Memory B cell (primary cell): ENCODE measurements around the gene MT1A.

Source experiments
- ATAC-seq: fragments of 150-1000 bp; cut with Tn5 transposase; 2 replicates; pipeline ENCODE4 v1.10.0; 2021; ENCODE audit warnings: low read depth, mild to moderate bottlenecking, moderate library complexity
- DNase-seq, 2 donors: peaks; one replicate each; pipeline ENCODE4 v3.0.0; 2022; ENCODE audit warnings: low spot score in 2 of 2
- H3K27ac Mint-ChIP-seq: one replicate; pipeline ENCODE4 v1.8.0; 2022; ENCODE audit warnings: mild to moderate bottlenecking, moderate library complexity, mixed read lengths
- H3K27me3 Mint-ChIP-seq: one replicate; pipeline ENCODE4 v1.8.0; 2022; ENCODE audit warnings: mixed read lengths
- H3K36me3 Mint-ChIP-seq: one replicate; pipeline ENCODE4 v1.8.0; 2022; ENCODE audit warnings: mild to moderate bottlenecking, mixed read lengths
- H3K4me1 Mint-ChIP-seq: one replicate; pipeline ENCODE4 v1.8.0; 2022; ENCODE audit warnings: mixed read lengths
- H3K4me3 Mint-ChIP-seq: one replicate; pipeline ENCODE4 v1.8.0; 2022; ENCODE audit warnings: mild to moderate bottlenecking, moderate library complexity, mixed read lengths
- H3K9me3 Mint-ChIP-seq: one replicate; pipeline ENCODE4 v1.8.0; 2022; ENCODE audit warnings: mixed read lengths

Gene MT1A

DNA sequence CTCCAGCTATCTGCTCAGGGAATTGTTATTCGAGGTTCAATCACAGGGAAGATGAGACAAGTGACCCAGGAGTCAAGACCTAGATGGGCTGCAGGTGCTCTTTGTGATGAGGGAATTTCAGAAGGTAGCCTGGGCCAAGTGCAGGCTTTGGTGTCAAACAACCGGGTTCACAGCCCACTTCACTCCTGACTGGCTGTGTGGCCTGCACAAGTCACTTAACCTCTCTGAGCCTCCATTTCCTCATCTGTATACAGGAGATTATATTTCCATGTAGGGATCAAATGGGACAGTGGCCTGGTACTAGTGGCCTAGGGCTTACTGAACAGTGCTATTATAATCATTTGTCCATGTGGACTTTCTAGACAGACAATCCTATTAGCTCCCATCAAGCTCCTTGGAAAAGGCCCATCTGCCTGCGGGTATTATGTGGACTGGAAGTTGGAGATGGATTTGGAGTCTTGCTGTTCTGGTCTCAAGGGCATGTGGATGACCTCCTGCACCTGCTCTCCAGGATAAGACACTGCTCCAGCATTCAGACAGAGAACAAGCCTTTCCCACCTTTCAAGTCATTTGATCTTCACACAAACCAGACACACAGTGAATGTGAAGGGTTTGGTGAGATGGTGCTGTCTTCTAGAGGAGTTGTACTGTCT lies 40.7 kb downstream of the MT1A start:
- no peak overlapping the region for H3K27ac Mint-ChIP-seq
- peaks cover 15% of the 10 kb centered on the region for H3K4me1 Mint-ChIP-seq
- no peaks in the 10 kb centered on the region for H3K9me3 Mint-ChIP-seq
- no peak for ATAC-seq
- H3K36me3 Mint-ChIP-seq, result no peaks in the 10 kb centered on the region
- no peak overlapping the region for H3K4me3 Mint-ChIP-seq
- H3K27me3 Mint-ChIP-seq, result peaks cover 15% of the 10 kb centered on the region
- no peak for DNase-seq

- H3K27me3 Mint-ChIP-seq, result peaks cover 12% of the 10 kb centered on the region
- H3K4me1 Mint-ChIP-seq, result peaks cover 15% of the 10 kb centered on the region
- ATAC-seq, result no peak
- DNase-seq, result no peak
- H3K27ac Mint-ChIP-seq, result no peak overlapping the region
- no peaks in the 10 kb centered on the region for H3K36me3 Mint-ChIP-seq
- no peaks in the 10 kb centered on the region for H3K9me3 Mint-ChIP-seq
- H3K4me3 Mint-ChIP-seq, result no peak overlapping the region
Measured at GRCh38 chr16:56679818-56680217, 41.4 kb downstream of the MT1A start.

- peak within 1 kb of the TSS; percentile 93 for H3K4me3 Mint-ChIP-seq
- DNase-seq (peak; percentile 59 to 63), ATAC-seq (peak; percentile 100)
- H3K27ac Mint-ChIP-seq, result peak within 1 kb of the TSS; percentile 45
- peaks cover 3% of the 10 kb centered on the region for H3K9me3 Mint-ChIP-seq
- H3K27me3 Mint-ChIP-seq, result peaks cover 6% of the 10 kb centered on the region
- H3K4me1 Mint-ChIP-seq, result peaks cover 9% of the 10 kb centered on the region
- H3K36me3 Mint-ChIP-seq, result peaks cover 3% of the 10 kb centered on the region
Measured at GRCh38 chr16:56681939-56682702, 43.7 kb downstream of the MT1A start, which contains the start of gene MT1X. Gene MT1X, plus strand, starts transcription at chr16:56682470. Its CDS starts 71 bp downstream, at chr16:56682541.

DNA sequence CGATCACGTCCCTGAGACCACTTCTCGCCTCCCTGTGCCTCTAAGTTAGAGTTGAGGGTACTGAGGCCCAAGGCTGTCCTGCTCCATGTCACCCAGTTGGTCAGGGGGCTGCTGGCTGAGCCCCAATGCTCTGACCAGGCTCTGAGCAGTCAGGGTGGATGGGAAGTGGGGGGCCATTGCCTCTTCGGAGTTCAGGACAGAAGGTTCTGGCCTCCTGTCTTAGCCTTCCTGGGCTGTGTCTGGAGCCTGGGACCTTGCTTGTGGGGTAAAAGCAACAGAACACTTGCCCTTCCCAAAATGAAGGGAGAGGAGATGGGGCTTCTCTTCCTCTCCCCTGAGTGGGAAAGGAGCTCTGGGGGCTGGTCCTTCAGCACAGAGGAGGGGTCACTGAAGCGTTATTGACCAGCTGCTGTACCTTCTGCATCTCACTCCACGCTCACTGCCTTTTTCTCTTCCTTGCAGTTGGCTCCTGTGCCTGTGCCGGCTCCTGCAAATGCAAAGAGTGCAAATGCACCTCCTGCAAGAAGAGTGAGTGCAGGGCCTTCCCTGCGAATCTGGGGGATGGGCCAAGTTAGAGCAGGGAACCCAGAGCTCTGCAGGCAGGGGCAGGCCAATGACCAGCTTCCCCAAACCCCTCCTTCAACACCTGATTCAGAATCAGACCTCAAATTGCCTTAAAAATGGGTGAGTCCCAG lies 44.4 kb downstream of the MT1A start:
- H3K36me3 Mint-ChIP-seq, result peaks cover 3% of the 10 kb centered on the region
- peaks cover 9% of the 10 kb centered on the region for H3K4me1 Mint-ChIP-seq
- H3K27me3 Mint-ChIP-seq, result peaks cover 6% of the 10 kb centered on the region
- ATAC-seq, result no peak
- H3K9me3 Mint-ChIP-seq, result peaks cover 3% of the 10 kb centered on the region
- H3K27ac Mint-ChIP-seq, result peak overlapping the region; percentile 45
- DNase-seq, result no peak
- H3K4me3 Mint-ChIP-seq, result peak overlapping the region; percentile 93

GRCh38 chr16:56683424-56684172 lies 45.1 kb downstream of the MT1A start:
- Mint-ChIP-seq H3K27me3 (peaks cover 8% of the 10 kb centered on the region), H3K36me3 (peaks cover 3% of the 10 kb centered on the region)

DNA sequence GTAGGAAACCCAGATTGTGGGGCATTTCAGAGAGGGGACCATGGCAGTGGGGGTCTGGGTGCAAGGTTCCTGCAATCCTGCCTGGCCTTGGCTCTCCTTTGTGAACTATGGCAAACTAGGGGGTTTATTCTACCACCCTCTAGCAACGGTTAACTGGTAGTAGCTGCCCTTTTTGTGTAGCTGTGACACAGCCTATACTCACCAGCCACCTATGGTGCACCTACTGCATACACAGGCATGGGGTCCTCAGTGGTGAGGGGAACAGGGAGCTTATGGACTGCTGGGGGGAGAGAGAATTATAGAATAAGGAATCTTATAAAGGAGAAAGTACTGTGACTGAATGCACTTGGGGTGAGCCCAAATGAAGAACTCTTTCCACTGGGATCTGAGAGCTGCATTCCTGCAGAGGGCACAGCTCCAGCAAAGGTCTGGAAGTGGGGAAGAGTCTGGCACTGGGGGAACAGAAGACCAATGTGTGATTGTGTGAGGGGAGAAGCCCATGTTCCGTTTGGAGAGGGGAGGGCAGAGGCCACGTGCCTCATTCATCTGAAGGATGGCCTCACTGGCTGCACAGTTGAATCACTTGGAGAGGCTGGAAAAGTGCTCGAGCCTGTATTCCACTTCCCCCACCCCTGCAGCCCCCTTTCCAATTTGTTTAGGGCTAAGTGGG lies 45.9 kb downstream of the MT1A start:
- H3K27me3 Mint-ChIP-seq, result peaks cover 6% of the 10 kb centered on the region
- no peak for ATAC-seq
- H3K4me3 Mint-ChIP-seq, result no peak overlapping the region
- peaks cover 3% of the 10 kb centered on the region for H3K36me3 Mint-ChIP-seq
- H3K27ac Mint-ChIP-seq, result no peak overlapping the region
- H3K4me1 Mint-ChIP-seq, result peaks cover 9% of the 10 kb centered on the region
- no peak for DNase-seq
- H3K9me3 Mint-ChIP-seq, result peaks cover 3% of the 10 kb centered on the region

More at GRCh38 chr16:56683424-56684172, 45.1 kb downstream of the MT1A start:
- H3K4me1 Mint-ChIP-seq, result peaks cover 9% of the 10 kb centered on the region
- peaks cover 3% of the 10 kb centered on the region for H3K9me3 Mint-ChIP-seq
- no peak overlapping the region for H3K27ac Mint-ChIP-seq
- no peak overlapping the region for H3K4me3 Mint-ChIP-seq
- ATAC-seq (no peak), DNase-seq (no peak)

DNA sequence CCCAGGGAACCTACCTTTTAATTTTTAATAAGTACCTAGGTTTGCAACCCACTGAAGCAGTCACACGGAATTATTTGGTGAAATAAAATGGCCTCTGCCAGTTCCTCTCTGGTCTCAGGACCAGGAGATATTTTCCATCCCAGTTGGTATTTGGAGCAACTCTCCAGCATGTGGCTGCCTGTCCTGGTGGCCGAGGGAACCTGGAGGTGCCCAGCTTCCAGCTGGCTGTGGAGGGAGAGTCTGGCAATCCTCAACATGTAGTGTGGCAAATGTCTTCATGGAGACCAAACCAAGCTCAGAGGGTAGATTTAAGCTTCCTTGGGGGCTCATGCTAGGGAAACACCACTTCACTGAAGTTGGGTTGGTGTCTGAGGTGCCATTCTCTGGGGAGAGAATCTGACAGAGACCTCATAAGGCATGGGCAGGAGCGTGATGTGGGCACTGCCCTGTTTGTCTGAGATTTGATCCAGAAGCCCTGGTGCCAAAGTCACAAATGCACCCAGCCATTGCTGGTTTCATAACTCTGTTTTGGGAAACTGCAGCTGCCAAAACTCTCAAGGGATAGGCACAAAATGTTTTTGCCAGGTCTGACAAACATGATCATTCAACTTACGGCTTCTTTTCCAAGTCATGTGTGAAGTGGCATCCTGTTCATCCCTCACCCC lies 46.6 kb downstream of the MT1A start:
- Mint-ChIP-seq H3K9me3 (peaks cover 3% of the 10 kb centered on the region), H3K27me3 (peaks cover 6% of the 10 kb centered on the region), H3K27ac (no peak overlapping the region), H3K4me1 (peaks cover 9% of the 10 kb centered on the region), H3K4me3 (no peak overlapping the region), H3K36me3 (peaks cover 3% of the 10 kb centered on the region)
- ATAC-seq (no peak), DNase-seq (no peak)

DNA sequence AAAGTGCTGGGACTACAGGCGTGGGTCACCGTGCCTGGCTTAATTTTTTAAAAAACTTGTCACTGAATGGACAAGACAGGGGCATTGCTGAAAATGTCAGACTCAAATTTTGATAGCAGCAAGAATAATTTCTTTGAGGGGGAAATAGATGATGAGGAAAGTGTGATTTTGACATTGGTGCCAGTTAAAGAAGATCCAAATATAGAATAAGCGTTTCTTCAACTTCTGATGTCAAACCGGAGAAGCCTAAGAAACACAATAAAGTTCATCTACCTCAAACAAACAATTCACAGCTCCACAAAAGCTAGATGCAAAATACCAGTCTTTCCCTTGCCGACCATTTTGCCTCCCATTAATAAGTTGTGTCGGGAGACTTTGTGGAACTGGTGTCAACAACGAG lies 48.3 kb downstream of the MT1A start:
- no peak for ATAC-seq
- H3K9me3 Mint-ChIP-seq, result peaks cover 3% of the 10 kb centered on the region
- peaks cover 5% of the 10 kb centered on the region for H3K4me1 Mint-ChIP-seq
- H3K4me3 Mint-ChIP-seq, result no peak overlapping the region
- H3K36me3 Mint-ChIP-seq, result peaks cover 3% of the 10 kb centered on the region
- no peak overlapping the region for H3K27ac Mint-ChIP-seq
- H3K27me3 Mint-ChIP-seq, result peaks cover 10% of the 10 kb centered on the region
- no peak for DNase-seq

DNA sequence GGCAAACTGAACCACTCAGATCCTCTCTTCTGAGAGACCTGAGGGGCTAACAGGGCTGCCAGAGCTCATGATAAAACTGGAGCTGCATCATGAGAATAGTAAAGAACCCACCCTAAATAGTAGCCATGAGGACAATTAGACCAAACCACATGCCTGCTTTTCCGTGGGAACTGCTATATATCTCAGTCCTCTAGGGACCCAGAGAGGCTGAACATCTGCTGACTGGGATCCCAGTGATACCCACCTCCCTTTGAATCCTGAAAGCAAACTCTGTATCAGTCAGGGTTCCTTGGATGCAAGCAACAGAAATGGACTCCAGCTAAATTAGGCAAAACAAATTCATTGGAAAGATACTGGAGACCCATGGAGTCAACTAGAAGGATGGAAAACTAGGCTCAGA lies 50.3 kb downstream of the MT1A start:
- peaks cover 3% of the 10 kb centered on the region for H3K9me3 Mint-ChIP-seq
- H3K4me3 Mint-ChIP-seq, result no peak overlapping the region
- no peak overlapping the region for H3K27ac Mint-ChIP-seq
- H3K4me1 Mint-ChIP-seq, result no peaks in the 10 kb centered on the region
- ATAC-seq (no peak), DNase-seq (no peak)
- peaks cover 3% of the 10 kb centered on the region for H3K36me3 Mint-ChIP-seq
- H3K27me3 Mint-ChIP-seq, result peaks cover 10% of the 10 kb centered on the region

DNA sequence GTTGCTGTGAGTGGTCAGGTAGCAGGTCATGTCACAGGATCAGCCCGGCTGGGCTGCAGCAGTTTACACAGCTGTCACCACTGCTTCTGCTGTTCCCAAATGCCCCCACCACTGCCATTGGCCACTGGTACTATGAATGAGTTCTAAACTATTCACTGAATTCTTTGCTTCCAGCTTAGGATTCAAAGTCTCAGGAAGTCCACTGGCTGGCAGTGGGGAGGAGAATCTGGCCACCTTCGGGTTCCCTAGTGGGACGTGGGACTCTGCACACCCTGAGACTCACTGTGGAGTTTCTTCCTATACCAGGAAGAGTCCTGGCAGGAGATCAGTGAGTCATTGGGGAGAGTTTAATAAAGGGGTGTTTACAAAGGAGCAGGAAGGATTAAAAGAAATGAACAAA lies 50.7 kb downstream of the MT1A start:
- DNase-seq (no peak), ATAC-seq (no peak)
- H3K27ac Mint-ChIP-seq, result no peak overlapping the region
- H3K27me3 Mint-ChIP-seq, result peaks cover 10% of the 10 kb centered on the region
- peaks cover 3% of the 10 kb centered on the region for H3K9me3 Mint-ChIP-seq
- no peak overlapping the region for H3K4me3 Mint-ChIP-seq
- H3K36me3 Mint-ChIP-seq, result peaks cover 3% of the 10 kb centered on the region
- no peaks in the 10 kb centered on the region for H3K4me1 Mint-ChIP-seq
